Endothelial cell of umbilical vein (primary cell): Measurements from ENCODE around the gene RTP3. TPM values are rescaled to one million over a fixed set of nuclear protein-coding genes. Genes with fewer than 3 reads are reported as not detected.

ENCODE experiments used
- BruUV-seq: library from RNA; stranded (reverse); fragments of 400-500 nt; replicated peaks from 2 replicates; lab custom pipeline; 2021; lab: Mats Ljungman, UMichigan
- CTCF ChIA-PET: fragments of 300-600, 350-600 bp; sonication (Branson Sonifier 250); formaldehyde crosslinking; loops from one replicate; lab custom pipeline; 2021; ENCODE audit warnings: antibody characterized with exemption, inconsistent platforms; lab: Charles Lee
- POLR2A ChIA-PET: fragments of 300-600, 350-600 bp; sonication (Branson Sonifier 250); formaldehyde crosslinking; loops from one replicate; lab custom pipeline; 2021; ENCODE audit warnings: antibody characterized with exemption, inconsistent platforms; lab: Charles Lee
- DNase-seq: peaks from one replicate; pipeline ENCODE4 v3.0.0-alpha.2; 2011; ENCODE audit warnings: low read depth, low spot score
- FAIRE-seq: peaks from 2 replicates; lab custom pipeline; 2011; peaks lifted over from hg19 to GRCh38; lab: Jason Lieb, UNC
- H2AFZ ChIP-seq: 2 replicates; pipeline ENCODE4 v1.6.0; 2012; ENCODE audit warnings: low read depth, low read length, control low read depth, inconsistent platforms
- H3K27ac ChIP-seq: 2 replicates; pipeline ENCODE4 v1.5.1; 2011; ENCODE audit warnings: low read depth, mild to moderate bottlenecking, control low read depth, low read length, moderate library complexity; ENCODE audit not compliant: insufficient read depth
- H3K27me3 ChIP-seq, 2 experiments: 2 replicates each; pipeline versions ENCODE4 v1.6.0 to v1.6.1; 2011; ENCODE audit warnings: low read length in 2 of 2, mixed read lengths in 1 of 2; ENCODE audit not compliant: control insufficient read depth in 2 of 2, insufficient read depth in 2 of 2
- H3K36me3 ChIP-seq, 2 experiments: 2 replicates in 1 of 2; 3 replicates in 1 of 2; pipeline ENCODE4 v1.5.1; 2011; ENCODE audit warnings: low read length in 2 of 2, mild to moderate bottlenecking in 1 of 2, moderate library complexity in 1 of 2; ENCODE audit not compliant: control insufficient read depth in 2 of 2, insufficient read depth in 2 of 2; ENCODE audit errors: extremely low read depth in 1 of 2
- H3K4me1 ChIP-seq: 3 replicates; pipeline ENCODE4 v1.5.1; 2011; ENCODE audit warnings: mild to moderate bottlenecking, low read length; ENCODE audit not compliant: control insufficient read depth, insufficient read depth; ENCODE audit errors: extremely low read depth
- H3K4me2 ChIP-seq: 2 replicates; pipeline ENCODE4 v1.6.1; 2011; ENCODE audit warnings: low read length, control low read depth, mixed read lengths; ENCODE audit not compliant: insufficient read depth
- H3K4me3 ChIP-seq, 3 experiments: fragments of 200-600 bp in 1 of 3; sonication (generic), shearing (Covaris generic) in 1 of 3; replicated peaks in 1 of 3; 2 replicates each; pipeline ENCODE4 v1.5.1; 2011 to 2016; ENCODE audit warnings: control low read depth in 3 of 3, low read length in 3 of 3, mild to moderate bottlenecking in 2 of 3, inconsistent platforms in 1 of 3, low read depth in 1 of 3, moderate library complexity in 1 of 3; ENCODE audit not compliant: insufficient read depth in 1 of 3
- H3K79me2 ChIP-seq: 2 replicates; pipeline ENCODE4 v1.6.0; 2012; ENCODE audit warnings: low read length, inconsistent platforms; ENCODE audit not compliant: control insufficient read depth, insufficient read depth
- H3K9ac ChIP-seq: replicated peaks from 2 replicates; pipeline ENCODE3; 2011; ENCODE audit warnings: low read length, control low read depth; ENCODE audit not compliant: insufficient read depth; ENCODE audit errors: extremely low read depth
- H3K9me1 ChIP-seq: replicated peaks from 3 replicates; pipeline ENCODE4 v1.6.0; 2011; ENCODE audit warnings: mild to moderate bottlenecking, low read length; ENCODE audit not compliant: control insufficient read depth, insufficient read depth; ENCODE audit errors: extremely low read depth
- H3K9me3 ChIP-seq: replicated peaks from 2 replicates; pipeline ENCODE4 v1.5.1; 2012; ENCODE audit warnings: low read length, inconsistent platforms; ENCODE audit not compliant: control insufficient read depth, insufficient read depth
- H4K20me1 ChIP-seq: replicated peaks from 2 replicates; pipeline ENCODE3; 2011; ENCODE audit warnings: mild to moderate bottlenecking, low read length; ENCODE audit not compliant: control insufficient read depth, insufficient read depth; ENCODE audit errors: extremely low read depth
- EZH2 ChIP-seq: IDR thresholded peaks from 2 replicates; pipeline ENCODE4 v1.6.1; 2012; ENCODE audit warnings: borderline replicate concordance, low read depth, mild to moderate bottlenecking, moderate library complexity, low read length, inconsistent platforms; ENCODE audit not compliant: severe bottlenecking
- FOS ChIP-seq: IDR thresholded peaks from 2 replicates; pipeline ENCODE4 v1.6.1; 2011; ENCODE audit warnings: mild to moderate bottlenecking, low read length, moderate library complexity, borderline replicate concordance; ENCODE audit not compliant: insufficient read depth
- GATA2 ChIP-seq: IDR thresholded peaks from 2 replicates; pipeline ENCODE4 v1.7.0; 2011; ENCODE audit warnings: low read depth, mild to moderate bottlenecking, moderate library complexity, mixed read lengths, low read length; ENCODE audit not compliant: insufficient read length, insufficient read depth
- MYC ChIP-seq: IDR thresholded peaks from one replicate; pipeline ENCODE4 v1.6.1; 2011; ENCODE audit warnings: mild to moderate bottlenecking, low read depth, low read length
- POLR2A ChIP-seq: IDR thresholded peaks from 2 replicates; pipeline ENCODE4 v1.6.1; 2012; ENCODE audit warnings: low read depth, mild to moderate bottlenecking, control low read depth, low read length
- POLR2AphosphoS5 ChIP-seq: IDR thresholded peaks from 2 replicates; pipeline ENCODE4 v1.6.1; 2012; ENCODE audit warnings: low read depth, mild to moderate bottlenecking, control low read depth, low read length, moderate library complexity; ENCODE audit not compliant: insufficient read depth
- dilution Hi-C: fragments of 300-500 bp; cut with MboI; formaldehyde crosslinking; loops from one replicate; pipeline ENCODE4 v1.15.0; 2019; ENCODE audit warnings: low sequenced_read_pairs; ENCODE audit not compliant: extremely low pct_ligation_motif_present
- intact Hi-C: fragments of 100-400 bp; cut with micrococcal nuclease; formaldehyde crosslinking; loops from one replicate; pipeline ENCODE4 v1.10.0; 2022
- polyA plus RNA-seq, 4 experiments: library from polyadenylated mRNA; depleted of rRNA in 3 of 4; stranded (reverse) in 3 of 4; unstranded in 1 of 4; fragments of >200 nt; gene quantifications; 2 replicates each; pipeline versions ENCODE4 v1.2.1 to v1.2.3, GENCODE V29; 2011 to 2012; ENCODE audit warnings: missing spikeins in 1 of 4
- total RNA-seq: library from RNA; stranded (reverse); gene quantifications from 2 replicates; pipeline ENCODE4 v1.2.3, GENCODE V29; 2021
- TF ChIP-seq, protein P1 (sequence below), 2 donors: IDR thresholded peaks; 1 replicate in 1 of 2; 2 replicates in 1 of 2; pipeline ENCODE4 v1.5.1; 2011; ENCODE audit warnings: low read length in 2 of 2, mild to moderate bottlenecking in 2 of 2, moderate library complexity in 2 of 2, control low read depth in 1 of 2, inconsistent platforms in 1 of 2, low read depth in 1 of 2; ENCODE audit not compliant: insufficient read depth in 1 of 2; ENCODE audit errors: extremely low read depth in 1 of 2

The RTP3 gene
- total and polyA plus RNA-seq, 2 donors (not counting 3 experiments of a cell fraction or from before 2014, with no cell fraction given) = 0.06 TPM; not detected in 1

DNA sequence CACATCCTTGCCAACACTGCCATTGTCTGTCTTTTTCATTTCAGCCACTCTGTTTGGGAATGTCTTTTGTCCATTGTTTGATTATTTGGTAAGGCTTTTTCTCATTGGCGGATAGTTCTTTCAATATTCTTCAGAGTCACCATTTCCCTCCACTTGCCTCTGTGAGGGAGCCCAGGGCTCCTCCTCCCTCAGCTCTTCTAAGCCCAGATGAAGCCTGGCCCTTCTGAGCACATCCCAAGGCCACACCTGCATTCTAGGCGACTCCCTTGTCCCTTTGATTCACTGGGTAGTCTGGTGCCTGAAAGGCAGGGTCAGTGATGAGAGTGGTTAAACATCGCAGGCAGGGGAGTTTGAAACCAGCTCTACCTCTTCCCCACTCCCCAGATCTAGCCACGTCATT is 20.6 kb upstream of the RTP3 start:
- Histone ChIP-seq H3K79me2 (no peaks in the 10 kb centered on the region), H3K9me3 (no peaks in the 10 kb centered on the region), H3K4me1 (no peaks in the 10 kb centered on the region), H3K36me3 (no peaks in the 10 kb centered on the region), H3K4me2 (no peak overlapping the region), H3K27ac (no peak overlapping the region), H4K20me1 (no peaks in the 10 kb centered on the region), H2AFZ (no peak overlapping the region), H3K27me3 (peaks cover 5 to 8% of the 10 kb centered on the region in 2 experiments), H3K9me1 (no peaks in the 10 kb centered on the region), H3K4me3 (no peak overlapping the region), H3K9ac (no peak overlapping the region)
- no peak for DNase-seq
- BruUV-seq = no TSS peak
- TF ChIP-seq, protein P1, sequence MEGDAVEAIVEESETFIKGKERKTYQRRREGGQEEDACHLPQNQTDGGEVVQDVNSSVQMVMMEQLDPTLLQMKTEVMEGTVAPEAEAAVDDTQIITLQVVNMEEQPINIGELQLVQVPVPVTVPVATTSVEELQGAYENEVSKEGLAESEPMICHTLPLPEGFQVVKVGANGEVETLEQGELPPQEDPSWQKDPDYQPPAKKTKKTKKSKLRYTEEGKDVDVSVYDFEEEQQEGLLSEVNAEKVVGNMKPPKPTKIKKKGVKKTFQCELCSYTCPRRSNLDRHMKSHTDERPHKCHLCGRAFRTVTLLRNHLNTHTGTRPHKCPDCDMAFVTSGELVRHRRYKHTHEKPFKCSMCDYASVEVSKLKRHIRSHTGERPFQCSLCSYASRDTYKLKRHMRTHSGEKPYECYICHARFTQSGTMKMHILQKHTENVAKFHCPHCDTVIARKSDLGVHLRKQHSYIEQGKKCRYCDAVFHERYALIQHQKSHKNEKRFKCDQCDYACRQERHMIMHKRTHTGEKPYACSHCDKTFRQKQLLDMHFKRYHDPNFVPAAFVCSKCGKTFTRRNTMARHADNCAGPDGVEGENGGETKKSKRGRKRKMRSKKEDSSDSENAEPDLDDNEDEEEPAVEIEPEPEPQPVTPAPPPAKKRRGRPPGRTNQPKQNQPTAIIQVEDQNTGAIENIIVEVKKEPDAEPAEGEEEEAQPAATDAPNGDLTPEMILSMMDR (IDR thresholded peaks at IDR 0.05; ENCODE audit: extremely low read depth in 1 of 2, insufficient read depth in 1 of 2, low read depth in 1 of 2, low read length in 2 of 2) = no peak
- TF ChIP-seq POLR2AphosphoS5 (no peak), EZH2 (no peak), GATA2 (no peak), MYC (no peak), POLR2A (no peak), FOS (no peak)
- FAIRE-seq = no peak
- ChIA-PET CTCF (no interaction called here), POLR2A (no interaction called here)
- intact Hi-C loops = no loop called here
- dilution Hi-C loops = no loop called here

DNA sequence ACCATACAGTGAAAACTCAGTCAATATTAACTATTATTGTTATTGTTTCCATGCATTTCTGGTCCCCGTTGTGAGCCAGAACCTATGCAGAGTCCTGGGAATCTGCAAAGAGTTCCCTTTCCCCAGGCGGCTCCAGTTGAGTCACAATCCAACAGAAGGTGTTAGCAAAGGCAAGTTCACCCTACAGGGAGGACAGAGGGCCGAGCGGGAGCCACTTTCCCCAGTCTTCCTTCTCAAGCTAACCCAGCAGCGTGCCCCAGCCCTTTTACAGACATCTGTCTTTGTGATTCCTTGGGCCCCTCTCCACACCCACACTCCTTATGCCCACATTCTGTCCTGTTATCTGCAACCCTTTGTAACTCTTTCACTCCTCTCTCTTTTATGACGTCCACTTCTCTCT is 20.0 kb upstream of the RTP3 start:
- Histone ChIP-seq H3K4me2 (no peak overlapping the region), H3K27ac (no peak overlapping the region), H3K27me3 (peaks cover 5 to 8% of the 10 kb centered on the region in 2 experiments), H3K36me3 (no peaks in the 10 kb centered on the region), H3K79me2 (no peaks in the 10 kb centered on the region), H2AFZ (no peak overlapping the region), H3K4me1 (no peaks in the 10 kb centered on the region), H3K4me3 (no peak overlapping the region), H3K9me1 (no peaks in the 10 kb centered on the region), H3K9ac (no peak overlapping the region), H3K9me3 (no peaks in the 10 kb centered on the region), H4K20me1 (no peaks in the 10 kb centered on the region)
- POLR2A ChIA-PET = no interaction called here
- intact Hi-C loops (no loop called here), dilution Hi-C loops (no loop called here)
- no TSS peak for BruUV-seq
- FAIRE-seq (no peak), DNase-seq (no peak)
- TF ChIP-seq GATA2 (no peak), FOS (no peak)
- CTCF ChIA-PET = no interaction called here
